GM08714 (cell line): ENCODE data around the gene PPP1R27.

Experiments used
- H3K4me3 ChIP-seq: fragments of 200-500 bp; sonication (Bioruptor generic); 2 replicates; pipeline ENCODE4 v1.5.1; 2014; ENCODE audit warnings: mild to moderate bottlenecking, low read length, inconsistent platforms
- ZNF274 ChIP-seq: IDR thresholded peaks from 2 replicates; pipeline ENCODE4 v1.6.1; 2012; ENCODE audit warnings: mild to moderate bottlenecking, low read depth, low read length

The PPP1R27 gene

GRCh38 chr17:81834831-81835267 lies at the start of gene PPP1R27:
TSS of gene PPP1R27 (minus strand) at chr17:81835050. CDS start at chr17:81834953, 97 bp downstream.
- peak within 1 kb of the TSS; percentile 92 for H3K4me3 ChIP-seq
- no peak for TF ChIP-seq ZNF274

GRCh38 chr17:81884520-81884919 lies 49.7 kb upstream of the PPP1R27 start:
- H3K4me3 ChIP-seq: no peak overlapping the region
- TF ChIP-seq ZNF274: no peak

GRCh38 chr17:81879121-81879520 lies 44.3 kb upstream of the PPP1R27 start:
- no peak overlapping the region for H3K4me3 ChIP-seq
- TF ChIP-seq ZNF274: no peak

- TF ChIP-seq ZNF274: no peak
- H3K4me3 ChIP-seq: no peak overlapping the region
Observed at GRCh38 chr17:81878294-81878693, 43.4 kb upstream of the PPP1R27 start.

GRCh38 chr17:81877569-81877968 lies 42.7 kb upstream of the PPP1R27 start:
- no peak overlapping the region for H3K4me3 ChIP-seq
- no peak for TF ChIP-seq ZNF274

- no peak for TF ChIP-seq ZNF274
- H3K4me3 ChIP-seq: peak overlapping the region; percentile 68
Observed at GRCh38 chr17:81871387-81872230, 36.8 kb upstream of the PPP1R27 start.

GRCh38 chr17:81870981-81871386 lies 36.1 kb upstream of the PPP1R27 start, which contains the start of gene ARHGDIA:
TSS of gene ARHGDIA (minus strand) at chr17:81871337. CDS start at chr17:81869930, 1,407 bp downstream.
- H3K4me3 ChIP-seq: peak within 1 kb of the TSS; percentile 94
- no peak for TF ChIP-seq ZNF274

- no peak for TF ChIP-seq ZNF274
- H3K4me3 ChIP-seq: peak overlapping the region; percentile 94
Observed at GRCh38 chr17:81870131-81870980, 35.5 kb upstream of the PPP1R27 start.

GRCh38 chr17:81869221-81870130 lies 34.6 kb upstream of the PPP1R27 start:
- no peak for TF ChIP-seq ZNF274
- peak overlapping the region; percentile 94 for H3K4me3 ChIP-seq

- no peak overlapping the region; the same call in 1 of the 2 replicates for H3K4me3 ChIP-seq
- TF ChIP-seq ZNF274: no peak
Observed at GRCh38 chr17:81868674-81869220, 33.9 kb upstream of the PPP1R27 start.

- no peak overlapping the region for H3K4me3 ChIP-seq
- no peak for TF ChIP-seq ZNF274
Observed at GRCh38 chr17:81867991-81868673, 33.3 kb upstream of the PPP1R27 start.

- H3K4me3 ChIP-seq: no peak overlapping the region
- no peak for TF ChIP-seq ZNF274
Observed at GRCh38 chr17:81867170-81867990, 32.5 kb upstream of the PPP1R27 start.
